Hematopoietic multipotent progenitor cell (in vitro differentiated cells): ENCODE measurements around the gene CMA1. TPM values are rescaled to one million over a fixed set of nuclear protein-coding genes. Genes with fewer than 3 reads are reported as not detected.
"Not testable (repeated sequence)": the region's sequence is repeated elsewhere in the genome, so short reads cannot be mapped to it uniquely, and the experiment has no call there.

Source experiments
- DNase-seq, 3 donors: peaks; one replicate each; pipeline ENCODE4 v3.0.0-alpha.2; 2011 to 2015; ENCODE audit warnings: low read depth in 2 of 3, low spot score in 2 of 3
- total RNA-seq: library from RNA; depleted of rRNA; stranded (reverse); fragments of >200 nt; gene quantifications from one replicate; pipeline ENCODE4 v1.2.3, GENCODE V29; 2012

The CMA1 gene, protein sequence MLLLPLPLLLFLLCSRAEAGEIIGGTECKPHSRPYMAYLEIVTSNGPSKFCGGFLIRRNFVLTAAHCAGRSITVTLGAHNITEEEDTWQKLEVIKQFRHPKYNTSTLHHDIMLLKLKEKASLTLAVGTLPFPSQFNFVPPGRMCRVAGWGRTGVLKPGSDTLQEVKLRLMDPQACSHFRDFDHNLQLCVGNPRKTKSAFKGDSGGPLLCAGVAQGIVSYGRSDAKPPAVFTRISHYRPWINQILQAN
- total RNA-seq = not detected

DNA sequence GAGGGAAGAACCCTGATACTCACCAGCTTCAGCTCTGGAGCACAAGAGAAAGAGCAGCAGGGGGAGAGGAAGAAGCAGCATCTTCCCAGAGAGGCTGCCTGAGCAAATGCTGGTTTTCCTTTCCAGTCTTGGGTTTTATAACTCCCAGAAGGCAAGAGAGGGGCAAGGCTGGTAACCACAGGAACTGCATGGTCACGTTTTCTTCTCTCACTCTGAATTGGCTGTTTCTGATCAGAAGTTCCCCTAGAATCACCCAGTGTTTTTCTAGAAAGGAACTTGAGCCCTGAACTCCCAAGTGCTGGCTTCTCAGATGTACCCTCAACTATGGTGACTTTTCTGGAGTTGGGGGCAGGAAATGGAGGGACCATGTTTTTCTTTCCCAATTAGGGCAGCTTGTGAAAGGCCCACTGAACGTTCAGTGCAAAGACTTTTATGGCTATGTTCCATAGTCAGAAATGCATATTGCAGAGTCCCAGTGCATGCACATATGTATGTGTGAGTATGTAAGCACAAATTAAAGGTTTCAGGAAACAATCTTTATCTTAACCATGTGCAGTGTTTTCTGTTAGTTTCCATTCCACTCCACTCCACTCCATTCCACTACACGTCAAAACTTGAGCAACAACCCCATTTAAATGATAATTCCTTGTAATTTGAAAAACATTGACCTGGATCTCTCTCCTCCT is at the start of gene CMA1:
Gene CMA1, minus strand, starts transcription at position 111 of the 686 bp plus-strand sequence. Its CDS starts 30 bp downstream, at position 81.
- no peak for DNase-seq

DNA sequence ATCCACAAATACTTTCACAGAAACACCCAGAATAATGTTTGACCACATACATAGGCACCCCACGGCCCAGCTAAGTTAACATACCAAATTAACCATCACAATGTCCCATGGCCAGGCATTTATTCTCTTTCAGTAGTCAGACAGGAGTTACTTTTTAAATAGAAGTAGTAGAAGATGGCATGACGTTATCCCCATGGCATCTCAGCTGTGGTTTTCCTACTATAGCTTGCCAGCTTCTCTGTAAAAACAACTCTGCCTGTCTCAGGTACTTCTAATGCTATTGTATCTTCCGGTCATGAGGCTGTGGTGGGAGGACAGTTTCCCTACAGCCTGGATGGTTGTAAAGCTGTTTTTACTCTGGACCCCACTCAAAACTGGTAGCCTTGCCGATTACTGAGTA is 48.7 kb upstream of the CMA1 start:
- DNase-seq = no peak

DNA sequence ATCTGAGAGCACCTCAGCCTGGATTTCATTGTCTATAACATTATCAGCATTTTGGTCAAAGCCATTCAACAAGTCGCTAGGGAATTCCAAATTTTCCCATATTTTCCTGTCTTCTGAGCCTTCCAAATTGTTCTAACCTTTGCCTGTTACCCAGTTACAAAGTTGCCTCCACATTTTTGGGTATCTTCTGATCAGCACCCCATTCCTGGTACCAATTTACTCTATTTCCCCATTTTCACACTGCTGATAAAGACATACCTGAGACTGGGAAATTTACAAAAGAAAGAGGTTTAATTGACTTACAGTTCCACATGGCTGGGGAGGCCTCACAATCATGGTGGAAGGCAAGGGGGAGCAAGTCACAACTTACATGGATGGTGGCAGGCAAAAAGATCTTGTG is 41.0 kb upstream of the CMA1 start:
- DNase-seq = not testable (repeated sequence)

DNA sequence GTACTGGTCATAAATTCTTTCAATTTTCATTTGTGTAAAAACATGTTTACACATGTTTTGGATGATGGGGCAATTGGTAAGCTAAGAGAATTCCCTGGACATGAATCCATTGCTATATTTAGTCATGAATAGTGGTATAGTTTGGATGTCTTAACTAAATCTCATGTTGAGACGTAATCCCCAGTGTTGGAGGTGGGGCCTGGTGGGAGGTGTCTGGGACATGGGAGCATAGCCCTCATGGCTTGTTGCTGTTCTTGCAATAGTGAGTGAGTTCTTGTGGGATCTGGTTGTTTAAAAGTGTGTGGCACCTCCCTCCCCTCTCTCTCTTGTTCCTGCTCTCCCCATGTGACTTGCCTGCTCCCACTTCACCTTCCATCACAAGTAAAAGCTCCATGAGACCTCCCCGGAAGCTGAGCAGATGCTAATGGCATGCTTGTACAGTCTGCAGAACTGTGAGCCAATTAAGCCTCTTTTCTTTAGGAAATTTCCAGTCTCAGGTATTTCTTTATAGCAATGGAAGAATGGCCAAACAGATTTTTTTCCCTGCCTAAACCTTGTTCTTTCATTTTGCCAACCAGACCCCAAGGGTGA is 34.4 kb upstream of the CMA1 start:
- no peak for DNase-seq

DNA sequence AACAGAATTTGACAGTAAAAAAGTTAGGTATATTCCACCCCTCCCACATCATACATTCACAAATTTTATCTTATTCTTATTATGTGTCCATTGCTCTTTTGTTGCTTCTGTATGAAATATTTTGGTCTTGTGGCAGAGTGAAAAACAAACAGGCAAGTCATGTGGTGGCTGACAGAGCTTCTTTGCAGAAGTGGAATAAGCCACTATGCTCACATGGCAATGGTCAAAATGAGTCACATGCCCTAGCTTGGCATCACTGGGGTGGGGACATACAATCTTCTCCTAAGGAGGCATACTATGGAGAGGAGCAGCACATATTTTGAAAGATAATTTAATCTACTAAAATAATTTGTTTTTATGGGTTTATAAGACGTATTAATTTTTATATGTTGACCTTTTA is 27.7 kb upstream of the CMA1 start:
- peak in 2 of 3 donors; percentile 15 to 37 for DNase-seq

DNA sequence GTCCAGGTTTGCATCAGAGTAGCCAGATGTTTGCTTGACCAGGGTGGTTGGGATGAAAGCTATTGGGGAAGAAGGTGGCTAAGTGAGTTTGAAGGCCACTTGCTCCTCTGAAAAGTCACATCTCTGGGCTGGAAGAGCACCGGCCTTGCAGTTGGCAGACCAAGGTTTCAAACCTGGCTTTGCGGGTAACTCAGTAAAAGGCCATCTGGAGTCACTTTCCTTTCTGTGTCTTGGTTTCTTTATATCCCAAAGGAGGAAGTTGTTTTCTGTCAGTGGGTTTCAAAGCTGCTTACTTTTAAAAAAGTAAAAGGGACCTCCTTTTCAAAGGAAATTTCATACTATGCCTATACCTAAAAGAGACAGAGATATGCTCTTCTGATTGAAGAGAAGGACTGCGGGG is 26.2 kb upstream of the CMA1 start:
- peak in 1 of 3 donors; percentile 58 for DNase-seq

DNA sequence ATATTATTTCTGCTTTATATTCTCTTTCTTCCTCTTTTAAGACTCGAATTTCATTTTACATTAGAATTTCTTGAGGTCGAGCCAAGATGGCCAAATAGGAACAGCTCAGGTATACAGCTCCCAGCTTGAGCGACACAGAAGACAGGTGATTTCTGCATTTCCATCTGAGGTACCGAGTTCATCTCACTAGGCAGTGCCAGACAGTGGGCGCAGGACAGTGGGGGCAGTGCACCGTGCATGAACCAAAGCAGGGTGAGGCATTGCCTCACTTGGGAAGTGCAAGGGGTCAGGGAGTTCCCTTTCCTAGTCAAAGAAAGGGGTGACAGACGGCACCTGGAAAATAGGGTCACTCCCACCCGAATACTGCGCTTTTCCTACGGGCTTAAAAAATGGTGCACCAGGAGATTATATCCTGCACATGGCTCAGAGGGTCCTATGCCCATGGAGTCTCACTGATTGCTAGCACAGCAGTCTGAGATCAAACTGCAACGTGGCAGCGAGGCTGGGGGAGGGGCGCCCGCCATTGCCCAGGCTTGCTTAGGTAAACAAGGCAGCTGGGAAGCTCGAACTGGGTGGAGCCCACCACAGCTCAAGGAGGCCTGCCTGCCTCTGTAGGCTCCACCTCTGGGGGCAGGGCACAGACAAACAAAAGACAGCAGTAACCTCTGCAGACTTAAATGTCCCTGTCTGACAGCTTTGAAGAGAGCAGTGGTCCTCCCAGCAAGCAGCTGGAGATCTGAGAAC is 18.0 kb upstream of the CMA1 start:
- DNase-seq = not testable (repeated sequence)

DNA sequence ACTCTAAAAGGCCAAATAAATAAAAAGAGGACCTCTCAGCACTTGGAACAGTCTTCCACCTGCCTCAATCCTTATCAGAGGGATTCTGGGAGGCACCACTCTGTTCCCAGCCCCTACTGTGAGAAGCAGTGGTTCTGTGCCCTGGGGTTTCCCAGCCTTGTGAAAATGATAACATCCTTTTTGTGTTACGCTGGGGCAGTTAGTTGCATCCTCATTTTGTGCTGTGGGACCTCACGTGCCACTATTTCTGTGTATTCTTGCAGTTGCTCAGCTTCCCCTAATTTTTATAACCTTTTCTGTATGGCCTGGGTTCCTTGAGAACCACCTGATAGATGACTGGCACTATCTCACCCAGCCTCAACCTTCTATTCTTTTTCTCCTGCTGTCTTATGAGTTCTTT is 10.8 kb upstream of the CMA1 start:
- no peak for DNase-seq

DNA sequence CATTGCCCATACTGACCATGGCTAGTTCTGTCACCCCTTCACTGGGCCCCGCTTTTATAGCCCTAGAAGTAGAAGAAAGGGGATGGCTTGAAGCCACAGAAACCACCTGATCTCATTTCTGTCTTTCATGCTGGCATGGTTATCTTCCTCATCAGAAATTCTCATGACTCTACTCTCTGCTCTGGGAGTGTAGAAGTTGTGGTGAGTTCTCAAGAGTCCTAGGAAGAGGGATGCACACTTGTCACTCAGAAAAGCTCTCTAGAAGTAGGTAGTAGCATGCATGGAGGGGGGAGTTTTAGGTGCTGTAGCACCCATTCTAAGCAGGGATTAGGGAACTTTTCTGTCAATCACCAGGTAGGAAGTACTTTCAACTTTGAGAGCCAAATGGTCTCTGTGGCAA is 6.1 kb upstream of the CMA1 start:
- no peak for DNase-seq

DNA sequence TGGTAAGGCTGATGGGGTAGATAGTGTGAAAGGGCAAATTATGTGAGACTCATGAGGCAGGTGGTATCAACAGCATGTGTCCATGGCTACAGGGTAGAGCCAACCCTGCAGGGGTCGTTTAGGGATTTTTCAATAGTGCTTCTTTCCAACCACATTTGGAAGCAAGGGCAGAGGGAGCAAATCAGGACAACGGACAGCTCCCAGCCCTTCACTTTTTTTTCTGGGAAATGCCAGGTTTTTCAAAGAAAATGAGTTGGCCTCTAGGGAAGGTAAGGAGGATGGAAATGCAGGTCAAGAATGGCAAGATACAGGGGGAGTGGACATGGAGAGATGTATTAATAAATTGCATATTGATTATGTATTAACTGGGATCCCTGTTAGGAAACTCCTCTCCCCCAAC is 4.9 kb upstream of the CMA1 start:
- DNase-seq = no peak

DNA sequence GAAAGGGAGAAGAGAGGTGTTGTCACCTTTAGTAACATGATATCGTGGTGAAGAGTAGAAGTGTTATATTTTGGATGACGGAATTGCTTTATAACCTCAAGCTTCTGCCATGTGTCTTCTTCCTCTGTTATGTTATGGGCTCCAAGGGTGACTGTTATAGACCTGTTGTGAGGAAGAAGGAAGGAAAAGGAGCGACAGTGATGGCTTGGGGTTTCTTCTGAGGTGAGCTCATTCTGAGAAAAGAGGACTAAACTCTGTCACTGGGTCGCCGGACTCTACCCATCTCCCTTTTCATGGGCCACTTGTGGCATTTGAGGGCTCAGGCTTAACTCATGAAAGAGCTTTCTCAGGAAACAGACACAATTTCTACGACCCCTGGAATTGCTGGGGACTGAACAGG is 1.6 kb downstream of the CMA1 start:
- no peak for DNase-seq

DNA sequence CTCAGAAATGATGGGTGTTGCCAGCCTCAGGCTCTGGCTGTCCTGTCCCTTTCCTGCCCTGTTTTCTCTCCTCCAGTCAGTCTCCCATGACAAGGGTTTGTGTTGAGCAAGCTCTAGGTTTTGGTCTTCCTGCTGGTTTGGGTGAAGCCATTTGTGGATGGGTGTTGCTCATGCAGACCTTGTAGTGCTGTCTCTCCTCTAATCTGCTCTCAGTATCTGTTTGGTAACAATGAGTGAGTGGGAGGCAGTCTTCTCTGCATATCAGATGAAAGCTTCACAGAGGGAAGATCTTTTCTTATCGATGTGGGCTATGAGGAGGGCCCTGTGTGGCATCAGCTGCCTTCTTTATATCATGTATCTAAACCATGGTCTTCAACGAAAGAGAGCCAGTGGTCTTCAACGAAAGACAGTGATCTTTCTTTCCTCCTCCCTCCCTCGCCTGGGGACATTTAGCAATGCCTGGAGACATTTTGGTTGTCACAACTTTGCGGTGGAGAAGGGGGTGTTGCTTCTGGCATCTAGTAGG is 3.6 kb downstream of the CMA1 start:
- no peak for DNase-seq

DNA sequence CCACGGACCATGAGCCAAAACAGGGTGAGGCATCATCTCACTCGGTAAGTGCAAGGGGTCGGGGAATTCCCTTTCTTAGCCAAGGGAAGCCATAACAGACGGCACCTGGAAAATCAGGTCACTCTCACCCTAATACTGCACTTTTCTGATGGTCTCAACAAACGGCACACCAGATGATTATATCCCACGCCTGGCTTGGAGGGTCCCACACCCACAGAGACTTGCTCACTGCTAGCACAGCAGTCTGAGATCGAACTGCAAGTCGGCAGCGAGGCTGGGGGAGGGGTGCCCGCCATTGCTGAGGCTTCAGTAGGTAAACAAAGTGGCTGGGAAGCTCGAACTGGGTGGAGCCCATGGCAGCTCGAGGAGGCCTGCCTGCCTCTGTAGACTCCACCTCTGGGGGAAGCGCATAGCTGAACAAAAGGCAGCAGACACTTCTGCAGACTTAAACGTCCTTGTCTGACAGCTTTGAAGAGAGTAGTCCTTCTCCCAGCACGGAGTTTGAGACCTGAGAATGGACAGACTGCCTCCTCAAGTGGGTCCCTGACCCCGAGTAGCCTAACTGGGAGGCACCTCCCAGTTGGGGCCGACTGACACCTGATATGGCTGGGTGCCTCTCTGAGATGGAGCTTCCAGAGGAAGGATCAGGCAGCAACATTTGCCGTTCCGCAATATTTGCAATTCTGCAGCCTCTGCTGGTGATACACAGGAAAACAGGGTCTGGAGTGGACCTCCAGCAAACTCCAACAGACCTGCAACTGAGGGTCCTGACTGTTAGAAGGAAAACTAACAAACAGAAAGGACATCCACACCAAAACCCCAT is 16.3 kb downstream of the CMA1 start:
- not testable (repeated sequence) for DNase-seq

DNA sequence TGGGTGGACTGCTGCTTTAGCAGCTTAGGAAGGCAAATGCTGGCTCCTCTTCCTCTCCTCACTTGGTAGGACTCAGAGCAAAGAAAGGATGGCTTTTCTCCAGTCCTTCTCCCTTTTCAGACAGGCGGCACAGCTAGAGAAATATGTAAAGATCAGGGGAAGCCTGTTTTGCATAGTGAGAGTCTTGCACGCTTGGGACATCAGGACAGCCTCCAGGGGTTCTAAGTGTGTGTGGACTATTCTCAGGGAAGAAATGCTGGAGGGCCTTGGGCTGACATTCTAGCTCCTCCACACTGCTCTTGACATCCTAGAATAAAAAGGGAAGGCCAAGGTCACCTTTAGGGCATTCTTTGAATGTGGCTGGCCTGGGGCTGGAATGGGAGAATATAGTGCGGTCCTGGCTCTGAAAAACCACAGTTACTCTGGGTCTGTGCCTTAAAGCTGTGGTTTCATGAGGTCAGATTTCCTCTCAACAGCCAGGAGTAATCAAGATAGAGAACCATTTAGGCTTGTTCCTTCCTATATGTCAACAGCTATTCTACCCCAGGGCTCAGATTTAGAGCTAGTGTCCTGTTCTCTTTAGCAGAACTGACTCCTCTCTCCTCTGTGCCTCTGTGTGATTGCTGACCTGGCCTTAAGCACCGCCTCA is 24.3 kb downstream of the CMA1 start:
- DNase-seq = peak in 2 of 3 donors; percentile 40 to 75

DNA sequence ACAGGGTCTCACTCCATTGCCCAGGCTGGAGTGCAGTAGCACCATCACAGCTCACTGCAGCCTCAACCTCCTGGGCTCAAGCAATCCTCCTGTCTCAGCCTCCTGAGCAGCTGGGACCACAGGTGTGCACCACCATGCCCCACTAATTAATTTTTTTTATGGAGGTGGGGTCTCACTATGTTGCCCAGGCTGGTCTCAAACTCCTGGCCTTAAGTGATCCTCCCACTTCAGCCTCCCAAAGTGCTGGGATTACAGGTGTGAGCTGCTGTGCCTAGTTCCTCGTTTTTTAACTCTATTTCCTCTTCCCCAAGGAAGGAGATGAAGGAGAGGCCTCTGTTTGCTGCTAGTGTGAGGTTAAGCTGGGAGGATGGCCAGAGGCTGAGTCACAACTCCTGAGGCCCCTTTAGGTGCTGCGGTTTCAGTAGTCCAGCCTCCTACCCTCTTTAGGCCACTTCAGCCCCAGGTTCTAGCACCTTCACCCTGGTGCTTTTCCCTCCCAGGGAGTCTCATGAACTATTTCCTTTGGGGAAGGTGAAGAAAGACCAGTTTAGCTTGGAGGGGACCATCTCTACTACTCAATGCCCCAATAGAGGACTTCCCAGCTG is 25.3 kb downstream of the CMA1 start:
- not testable (repeated sequence) for DNase-seq

DNA sequence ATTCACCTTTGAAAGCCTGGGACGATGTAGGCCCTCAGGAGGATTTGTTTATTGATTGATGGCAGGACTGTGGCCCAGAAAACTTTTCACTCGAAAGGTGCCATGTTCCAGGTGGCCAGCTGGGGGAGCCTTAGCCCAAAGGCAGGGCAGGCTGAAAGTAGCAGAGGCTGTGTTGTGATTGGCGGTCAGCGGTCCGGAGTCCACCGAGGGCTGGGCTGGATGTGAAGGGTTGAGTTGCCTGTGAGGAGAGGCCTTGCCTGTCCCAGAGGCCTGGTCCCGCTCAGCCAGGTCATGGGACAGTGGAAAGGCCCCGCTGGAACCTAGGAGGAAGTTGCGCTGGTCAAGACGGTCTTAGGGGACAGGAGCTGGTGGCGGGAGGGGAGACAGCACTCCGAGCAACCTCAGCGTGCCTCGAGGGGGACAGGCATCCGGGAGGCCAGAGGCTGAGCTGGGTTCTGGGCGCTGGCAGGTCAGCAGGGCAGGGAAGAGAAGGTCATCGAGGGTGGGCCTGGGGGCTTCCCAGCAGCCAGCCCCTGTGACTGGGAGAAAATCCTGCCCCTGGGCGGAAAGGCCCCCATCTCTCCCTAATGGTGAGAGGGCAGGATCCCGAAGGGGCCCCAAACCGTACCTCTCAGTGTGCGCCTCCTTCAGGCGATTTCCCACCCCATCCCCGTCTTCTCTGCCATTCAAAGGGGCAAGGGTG is 26.3 kb downstream of the CMA1 start:
- DNase-seq = peak in 1 of 3 donors; percentile 47

DNA sequence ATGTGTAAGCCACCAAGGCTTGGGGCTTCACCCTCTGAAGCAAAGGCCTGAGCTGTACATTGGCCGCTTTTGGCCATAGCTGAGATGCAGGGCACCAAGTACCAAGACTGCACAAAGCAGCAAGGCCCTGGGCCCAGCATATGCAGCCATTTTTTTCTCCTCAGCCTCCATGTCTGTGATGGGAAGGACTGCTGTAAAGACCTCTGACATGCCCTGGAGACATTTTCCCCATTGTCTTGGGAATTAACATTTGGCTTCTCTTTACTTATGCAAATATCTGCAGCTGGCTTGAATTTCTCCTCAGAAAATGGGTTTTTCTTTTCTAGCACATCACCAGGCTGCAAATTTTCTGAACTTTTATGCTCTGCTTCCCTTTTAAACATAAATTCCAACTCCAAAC is 28.1 kb downstream of the CMA1 start:
- DNase-seq = not testable (repeated sequence)

DNA sequence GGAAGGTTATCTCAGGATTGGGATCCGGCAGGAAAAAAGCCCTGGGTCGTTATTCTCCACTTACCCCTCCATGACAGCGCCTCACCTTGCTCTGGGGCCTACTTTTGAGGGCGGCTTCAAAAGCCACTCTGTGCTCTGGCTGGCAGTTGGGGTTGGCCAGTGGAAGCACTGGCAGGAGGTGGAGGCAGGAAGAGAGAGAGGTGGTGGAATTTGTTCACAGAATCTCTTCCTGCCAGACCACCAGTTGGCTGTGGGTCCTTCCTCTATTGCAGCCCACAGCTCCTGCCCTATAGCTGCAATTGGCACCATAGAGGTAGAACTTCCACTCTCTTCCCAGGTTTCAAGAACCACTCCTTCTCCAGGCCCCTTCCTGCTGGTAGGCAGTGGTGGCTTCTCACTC is 32.8 kb downstream of the CMA1 start:
- DNase-seq = peak in 1 of 3 donors; percentile 59

DNA sequence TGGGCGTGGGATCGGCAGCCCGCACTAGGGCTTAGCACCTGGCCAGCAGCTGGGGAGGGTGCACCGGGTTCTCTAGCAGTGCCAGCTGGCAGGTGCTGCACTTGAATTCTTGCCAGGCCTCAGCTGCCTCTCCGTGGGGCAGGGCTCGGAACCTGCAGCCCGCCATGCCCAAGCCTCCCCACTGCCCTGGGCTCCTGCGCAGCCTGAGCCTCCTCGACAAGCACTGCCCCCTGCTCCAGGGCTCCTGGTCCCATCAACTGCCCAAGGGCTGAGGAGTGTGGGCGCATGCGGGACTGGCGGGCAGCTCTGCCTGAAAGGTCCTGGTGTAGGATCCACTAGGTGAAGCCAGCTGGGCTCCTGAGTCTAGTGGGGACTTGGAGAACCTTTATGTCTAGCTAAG is 34.9 kb downstream of the CMA1 start:
- DNase-seq = no peak
